Stimulated activated CD8-positive, alpha-beta memory T cell treated with anti-CD3 and anti-CD28 coated beads, Interleukin-7, amount 100 ng/mL, for 48 hours (primary cell): ENCODE results near the gene ATG4B.

Source experiments
- DNase-seq, 2 donors: peaks; one replicate each; pipeline ENCODE4 v3.0.0-alpha.2; 2020; ENCODE audit warnings: low read depth in 1 of 2; ENCODE audit errors: extremely low read depth in 1 of 2

The ATG4B gene

GRCh38 chr2:241637795-241638660 is 535 bp downstream of the ATG4B start:
- no peak for DNase-seq

GRCh38 chr2:241638940-241639339 is 1.4 kb downstream of the ATG4B start:
- DNase-seq = no peak

GRCh38 chr2:241639385-241639784 is 1.9 kb downstream of the ATG4B start:
- DNase-seq = no peak

GRCh38 chr2:241640165-241640795 is 2.8 kb downstream of the ATG4B start:
- no peak for DNase-seq

DNA sequence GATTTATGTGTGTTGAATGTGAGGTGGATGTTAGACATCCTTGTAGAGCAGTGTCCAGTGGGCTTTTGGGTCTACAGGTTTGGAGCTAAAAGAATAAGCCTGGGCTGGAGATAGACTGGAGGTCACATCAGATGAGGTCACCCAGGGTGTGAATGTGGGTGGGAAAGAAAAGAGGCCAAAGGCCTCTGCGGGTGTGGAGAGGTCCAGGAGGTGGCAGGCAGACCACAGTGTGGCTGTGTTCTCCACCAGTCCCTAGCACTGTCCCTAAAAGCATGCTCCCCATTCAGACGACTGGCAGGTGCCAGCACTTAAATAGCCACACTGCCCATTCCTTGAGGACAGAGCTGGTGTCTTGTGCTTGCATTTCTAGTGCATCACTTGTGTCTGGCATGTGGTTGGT is 4.1 kb downstream of the ATG4B start:
- DNase-seq = no peak

- no peak for DNase-seq
These were observed 7.8 kb downstream of the ATG4B start for GRCh38 chr2:241645056-241645914.

DNA sequence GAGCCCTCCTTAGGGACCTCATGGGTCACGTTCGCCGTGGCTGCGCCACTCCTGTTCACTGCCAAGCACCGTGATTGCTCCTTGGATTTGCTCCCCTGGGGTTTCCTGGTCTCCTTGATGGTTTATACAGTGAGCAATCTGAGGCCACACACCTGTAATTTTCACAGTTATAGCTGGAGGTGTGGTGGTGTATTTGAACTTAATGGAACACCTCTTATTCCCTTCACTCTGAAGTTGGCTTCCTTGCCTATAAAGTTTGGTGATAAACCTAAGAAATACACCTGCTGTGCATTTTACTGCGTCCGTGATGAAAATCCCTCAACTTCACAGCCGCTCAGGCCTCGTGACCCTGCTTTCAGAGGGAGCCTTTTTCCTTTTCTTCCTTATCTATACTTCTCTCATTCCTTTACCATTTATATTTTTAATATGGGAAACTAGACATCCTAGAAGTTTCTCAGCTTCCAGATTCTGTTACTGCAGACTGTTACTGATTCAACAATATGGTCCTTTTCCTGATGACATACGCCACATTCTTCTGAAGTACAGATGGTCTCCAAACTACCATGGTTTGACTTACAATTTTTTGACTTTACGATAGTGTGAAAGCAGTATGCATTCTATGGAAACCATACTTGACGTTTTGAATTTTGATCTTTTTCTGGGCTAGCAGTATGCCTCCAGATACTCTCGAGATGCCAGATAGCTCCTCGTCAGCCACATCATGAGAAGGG is 8.6 kb downstream of the ATG4B start:
- no peak for DNase-seq

- DNase-seq = no peak
These were observed 11.0 kb downstream of the ATG4B start for GRCh38 chr2:241648453-241648852.

- DNase-seq = no peak
These were observed 11.9 kb downstream of the ATG4B start for GRCh38 chr2:241649404-241649803.

DNA sequence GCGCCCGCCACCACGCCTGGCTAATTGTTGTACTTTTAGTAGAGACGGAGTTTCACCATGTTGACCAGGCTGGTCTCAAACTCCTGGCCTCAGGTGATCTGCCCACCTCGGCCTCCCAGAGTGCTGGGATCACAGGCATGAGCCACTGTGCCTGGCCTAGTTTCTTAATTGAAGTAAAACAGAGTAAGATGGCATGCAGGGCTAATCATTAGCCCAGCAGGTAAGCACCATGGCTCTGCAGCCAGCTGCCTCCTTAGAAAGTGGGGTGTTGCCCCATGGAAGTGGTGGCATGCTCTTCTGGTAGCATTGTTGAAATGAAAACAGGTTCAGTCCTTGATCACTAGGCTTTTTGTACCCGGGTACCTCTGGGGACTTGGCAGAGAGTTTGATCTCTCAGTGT is 12.4 kb downstream of the ATG4B start:
- no peak for DNase-seq

- DNase-seq = no peak
These were observed 14.6 kb downstream of the ATG4B start for GRCh38 chr2:241652142-241652541.

DNA sequence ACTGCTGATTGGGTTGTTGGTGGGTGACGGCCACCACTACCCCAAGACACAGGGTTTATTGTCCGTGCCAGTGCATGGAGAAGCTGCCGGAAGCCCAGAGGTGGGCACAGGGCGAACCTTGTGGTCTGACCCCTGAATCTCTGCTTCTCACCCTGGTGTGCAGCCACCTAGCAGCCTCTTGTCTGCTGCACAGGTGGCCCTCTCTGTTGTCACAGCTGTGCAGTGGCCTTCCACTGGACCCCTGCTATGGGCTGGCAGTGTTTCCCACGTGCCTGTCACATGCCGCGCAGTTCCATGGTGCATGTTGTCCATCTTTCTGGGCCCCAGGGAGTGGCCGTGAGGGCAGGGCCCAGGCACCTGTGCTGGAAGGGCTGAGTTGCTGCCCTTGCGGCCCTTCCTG is 15.2 kb downstream of the ATG4B start:
- no peak for DNase-seq

DNA sequence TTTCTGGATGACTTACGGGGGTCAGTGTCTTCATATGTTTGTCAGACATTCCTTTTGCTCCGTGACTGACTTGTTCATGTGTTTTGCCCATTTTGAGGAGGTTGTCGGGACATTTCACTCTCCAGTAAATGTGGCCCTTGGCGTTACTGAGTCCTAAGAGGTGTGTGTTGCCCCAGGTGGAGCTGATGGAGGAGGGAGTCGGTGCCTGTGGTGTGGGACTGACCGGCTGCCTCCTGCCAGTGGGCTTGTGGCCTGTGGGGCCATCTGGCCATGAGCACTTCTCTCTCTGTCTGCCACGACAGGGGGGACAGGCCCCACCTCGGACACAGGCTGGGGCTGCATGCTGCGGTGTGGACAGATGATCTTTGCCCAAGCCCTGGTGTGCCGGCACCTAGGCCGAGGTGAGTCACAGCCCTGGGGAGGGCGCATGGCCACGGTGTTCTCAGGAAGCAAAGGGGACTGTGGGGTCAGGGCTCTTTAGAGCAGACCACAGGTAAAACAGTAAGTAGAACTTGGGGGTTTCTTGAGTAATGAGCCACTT is 15.8 kb downstream of the ATG4B start:
- DNase-seq = no peak

DNA sequence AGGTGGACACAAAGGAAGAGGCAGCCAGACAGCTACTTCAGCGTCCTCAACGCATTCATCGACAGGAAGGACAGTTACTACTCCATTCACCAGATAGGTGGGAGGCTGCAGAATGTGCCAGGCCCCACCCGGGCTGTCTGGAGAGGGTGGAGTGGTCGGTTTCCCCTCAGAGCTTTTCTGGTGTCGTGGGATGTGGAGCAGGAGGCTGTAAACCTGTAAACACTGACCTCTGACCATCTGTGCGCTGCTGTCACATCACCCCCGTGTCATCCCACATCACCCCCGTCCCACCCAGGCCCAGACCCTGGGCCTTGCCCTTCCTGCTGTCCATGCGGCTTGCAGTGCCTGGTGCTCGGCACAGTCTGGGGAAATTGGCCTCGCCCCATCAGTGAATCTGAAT is 17.1 kb downstream of the ATG4B start:
- DNase-seq = no peak

DNA sequence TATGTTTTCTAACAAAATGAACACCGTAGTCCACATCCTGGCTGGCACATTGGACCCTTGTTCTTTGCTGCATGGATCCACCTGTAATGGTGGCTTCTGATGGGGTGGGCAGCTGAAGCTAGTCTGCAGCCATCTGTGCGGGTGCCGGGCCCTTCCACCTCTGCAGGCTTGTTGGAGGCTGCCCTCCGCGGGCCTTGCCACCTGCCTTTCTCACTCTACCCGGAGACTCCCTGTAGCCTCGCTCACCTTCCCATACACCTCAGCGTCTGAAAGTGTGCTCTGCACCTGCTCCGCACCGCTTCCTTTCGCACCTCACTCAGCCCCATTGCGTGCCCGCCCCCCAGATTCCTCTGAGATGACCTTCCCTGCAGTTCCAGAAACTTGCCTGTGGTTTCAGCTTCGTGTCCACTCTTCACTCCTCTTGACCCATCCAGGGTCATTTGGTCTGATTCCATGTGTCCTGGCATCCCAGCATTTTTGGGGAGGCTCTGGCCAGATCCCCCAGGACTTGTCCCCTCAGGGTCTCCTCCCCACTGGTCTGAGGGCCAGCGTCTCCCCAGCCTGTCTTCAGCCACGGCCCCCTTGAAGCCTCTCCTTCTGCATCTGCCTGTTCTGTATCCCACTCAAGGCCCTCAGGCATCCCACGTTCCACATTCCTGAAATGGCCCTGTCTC is 18.2 kb downstream of the ATG4B start:
- no peak for DNase-seq

DNA sequence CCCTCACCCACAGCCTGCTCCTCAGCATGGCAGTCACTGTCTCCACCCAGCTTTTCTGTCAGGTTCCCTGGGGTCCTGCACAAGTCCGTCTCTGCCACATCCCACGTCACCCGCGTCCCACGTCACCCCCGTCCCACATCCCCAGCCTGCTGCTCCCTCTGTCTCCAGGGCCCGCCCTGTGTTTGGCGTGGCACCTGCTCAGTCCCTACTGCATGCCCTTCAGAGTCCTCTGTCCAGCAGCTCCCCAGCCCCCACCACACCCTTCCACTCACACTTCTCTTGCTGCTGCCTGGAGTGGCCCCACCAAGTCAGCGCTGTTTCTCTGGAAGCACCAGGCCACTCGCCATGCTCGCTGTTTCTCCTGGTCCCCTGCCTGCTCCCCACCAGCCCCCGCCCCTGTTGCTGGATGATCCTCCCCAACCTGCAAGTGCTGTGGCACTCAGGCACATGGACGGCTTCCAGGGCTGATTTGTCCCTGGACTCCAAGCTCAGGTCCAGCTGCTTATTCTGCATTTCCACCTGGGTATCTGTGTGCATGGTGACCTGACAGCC is 18.8 kb downstream of the ATG4B start:
- DNase-seq = no peak

GRCh38 chr2:241657786-241658254 is 20.3 kb downstream of the ATG4B start:
- no peak for DNase-seq

DNA sequence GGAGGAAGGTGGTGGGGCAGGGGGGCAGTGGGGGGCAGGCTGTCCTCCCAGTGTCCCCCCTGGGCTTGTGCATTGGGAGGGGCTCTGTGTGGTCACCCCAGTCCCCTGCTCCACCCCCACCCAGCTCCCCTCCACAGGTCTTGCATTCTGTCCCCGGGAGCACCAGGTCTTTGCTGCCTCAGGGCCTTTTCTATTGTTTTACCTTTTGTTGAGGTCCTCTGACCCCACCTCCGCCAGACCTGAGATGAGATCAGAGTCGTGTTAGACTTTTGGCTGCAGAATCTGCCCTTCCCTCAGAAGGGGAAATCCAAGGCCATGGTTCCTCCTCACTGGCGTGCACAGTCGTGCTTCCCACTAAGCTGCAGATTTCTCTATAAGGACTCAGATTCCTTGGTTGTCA is 20.8 kb downstream of the ATG4B start:
- DNase-seq = no peak

- no peak for DNase-seq
These were observed 21.8 kb downstream of the ATG4B start for GRCh38 chr2:241659150-241659739.
